DLD1 (cell line): ENCODE data around the gene BARX1.

ENCODE experiments used
- in situ Hi-C: cut with HindIII; loops from 2 replicates; pipeline ENCODE4 v1.10.0; 2017; ENCODE audit warnings: low sequenced_read_pairs

Gene BARX1

DNA sequence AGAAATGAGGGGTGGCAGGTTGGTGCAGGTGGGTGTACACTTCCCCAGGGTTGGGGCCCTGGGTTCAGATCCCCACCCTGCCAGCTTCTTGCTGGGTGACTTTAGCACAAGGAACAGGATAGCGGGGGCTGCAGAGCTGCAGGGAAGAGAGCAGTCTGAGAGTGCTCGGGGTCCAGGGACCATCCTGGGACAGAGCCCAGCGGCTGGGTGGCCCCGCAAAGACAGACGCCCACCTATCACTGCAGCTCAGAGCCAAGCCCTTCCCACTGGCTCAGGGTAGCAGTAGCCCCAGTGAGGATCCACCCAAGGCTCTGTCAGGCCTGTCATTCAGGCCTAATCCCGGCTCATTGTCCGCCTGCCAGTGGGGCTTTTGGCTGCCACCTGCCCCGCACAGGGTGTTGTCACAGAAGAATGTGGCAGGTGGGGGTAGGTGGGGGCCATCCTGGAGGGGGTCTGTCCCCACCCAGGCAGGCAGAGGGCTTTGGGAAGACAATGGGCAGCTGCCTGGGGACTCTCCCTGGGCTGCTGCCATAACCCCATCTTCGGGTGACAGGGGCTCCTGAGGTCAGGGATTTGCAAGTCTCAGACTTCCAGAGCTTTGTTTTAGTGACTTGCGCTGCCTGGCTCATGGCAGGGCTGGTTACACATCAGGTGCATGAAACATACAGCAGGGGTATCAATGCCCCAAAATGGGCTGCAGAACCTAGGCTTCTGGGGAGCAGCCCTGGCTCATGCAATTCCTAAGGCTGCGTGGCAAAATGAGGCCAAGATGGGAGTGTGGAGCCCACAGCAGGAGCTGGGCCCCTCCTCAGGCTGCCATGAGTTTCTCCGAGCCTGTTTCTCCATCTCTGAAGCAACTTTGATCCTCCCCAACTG lies 52.1 kb downstream of the BARX1 start:
- in situ Hi-C loops = no loop called here

DNA sequence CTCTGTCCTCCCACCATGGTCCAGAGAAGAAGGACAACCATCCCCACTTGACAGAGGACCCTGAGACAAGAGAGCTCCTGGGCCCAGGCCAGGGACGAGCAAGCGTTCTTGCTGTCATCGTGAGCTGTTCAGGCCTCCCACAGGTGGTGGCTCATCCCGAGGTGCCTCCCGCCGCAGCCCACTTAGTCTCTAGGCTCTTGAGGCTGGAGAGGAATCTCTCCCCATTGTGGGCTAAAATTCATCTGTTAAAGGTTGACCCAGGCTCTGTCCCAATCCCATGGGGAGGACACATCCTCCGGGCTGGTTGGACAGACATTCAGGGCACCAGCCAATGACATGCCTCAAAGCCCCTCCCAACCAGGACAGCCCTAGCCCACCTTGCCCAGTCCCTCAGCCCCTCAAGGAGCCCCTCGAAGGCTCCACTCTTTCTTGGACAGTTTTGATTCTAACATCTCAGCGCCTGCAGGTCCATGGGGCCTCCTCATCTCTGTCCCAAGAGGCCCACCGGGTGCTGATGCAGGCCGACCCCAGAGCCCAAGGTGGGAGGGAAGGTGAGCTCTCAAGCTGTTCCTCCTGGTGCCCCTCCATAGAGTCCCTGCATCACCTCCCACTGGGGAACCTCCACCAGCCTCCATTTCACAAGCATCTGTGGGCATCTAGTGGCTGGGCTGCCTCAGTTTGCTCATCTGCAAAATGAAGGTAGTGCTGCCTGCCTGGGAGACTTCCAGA lies 52.9 kb downstream of the BARX1 start:
- in situ Hi-C loops = no loop called here
